ENCODE data around the gene TCEA2. TPM values are rescaled to one million over a fixed set of nuclear protein-coding genes. Genes with fewer than 3 reads are reported as not detected.

TCEA2 gene
- total and polyA plus RNA-seq, 2 of the 13 experiments (the other 11 are each of a cell fraction or from before 2014, with no cell fraction given) = 28.1 to 33.7 TPM

DNA sequence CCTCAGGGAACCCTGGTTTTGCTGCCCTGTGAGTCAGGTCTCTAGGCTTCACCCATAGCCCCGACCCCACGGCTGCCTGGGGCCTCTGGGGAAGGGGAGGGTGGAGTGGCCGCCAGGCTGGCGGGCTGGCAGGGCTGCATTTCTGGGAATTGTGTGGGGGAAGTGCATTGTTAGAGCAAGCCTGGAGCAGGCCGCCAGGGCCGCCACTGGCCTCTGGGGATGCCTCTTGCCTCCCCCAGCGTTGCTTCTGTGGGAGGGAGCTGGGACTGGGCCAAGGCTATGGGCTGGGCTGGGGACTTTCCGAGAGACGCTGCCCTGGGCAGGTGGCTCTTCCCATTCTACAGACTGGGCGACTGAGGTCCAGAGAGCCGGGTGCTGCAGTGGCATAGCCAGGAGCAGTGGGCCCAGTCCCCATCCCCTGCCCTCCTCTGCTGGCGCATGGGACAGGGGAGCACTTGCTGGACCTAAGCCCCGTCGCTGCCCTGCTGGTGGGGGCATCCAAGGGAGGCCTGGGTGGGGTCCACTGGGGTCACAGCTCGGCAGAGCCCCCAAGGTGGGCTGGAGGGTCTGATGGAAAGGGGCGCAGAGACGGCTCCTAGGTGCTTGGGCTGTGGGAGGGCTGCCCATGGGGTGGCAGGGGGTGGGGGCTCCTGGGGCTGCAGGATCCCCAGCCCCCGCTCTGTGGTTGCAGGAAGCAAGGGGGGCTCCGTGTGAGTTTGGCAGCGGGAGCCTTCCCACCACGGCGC, 6.9 kb upstream of the TCEA2 start (continued):
- TF ChIP-seq, protein P1, sequence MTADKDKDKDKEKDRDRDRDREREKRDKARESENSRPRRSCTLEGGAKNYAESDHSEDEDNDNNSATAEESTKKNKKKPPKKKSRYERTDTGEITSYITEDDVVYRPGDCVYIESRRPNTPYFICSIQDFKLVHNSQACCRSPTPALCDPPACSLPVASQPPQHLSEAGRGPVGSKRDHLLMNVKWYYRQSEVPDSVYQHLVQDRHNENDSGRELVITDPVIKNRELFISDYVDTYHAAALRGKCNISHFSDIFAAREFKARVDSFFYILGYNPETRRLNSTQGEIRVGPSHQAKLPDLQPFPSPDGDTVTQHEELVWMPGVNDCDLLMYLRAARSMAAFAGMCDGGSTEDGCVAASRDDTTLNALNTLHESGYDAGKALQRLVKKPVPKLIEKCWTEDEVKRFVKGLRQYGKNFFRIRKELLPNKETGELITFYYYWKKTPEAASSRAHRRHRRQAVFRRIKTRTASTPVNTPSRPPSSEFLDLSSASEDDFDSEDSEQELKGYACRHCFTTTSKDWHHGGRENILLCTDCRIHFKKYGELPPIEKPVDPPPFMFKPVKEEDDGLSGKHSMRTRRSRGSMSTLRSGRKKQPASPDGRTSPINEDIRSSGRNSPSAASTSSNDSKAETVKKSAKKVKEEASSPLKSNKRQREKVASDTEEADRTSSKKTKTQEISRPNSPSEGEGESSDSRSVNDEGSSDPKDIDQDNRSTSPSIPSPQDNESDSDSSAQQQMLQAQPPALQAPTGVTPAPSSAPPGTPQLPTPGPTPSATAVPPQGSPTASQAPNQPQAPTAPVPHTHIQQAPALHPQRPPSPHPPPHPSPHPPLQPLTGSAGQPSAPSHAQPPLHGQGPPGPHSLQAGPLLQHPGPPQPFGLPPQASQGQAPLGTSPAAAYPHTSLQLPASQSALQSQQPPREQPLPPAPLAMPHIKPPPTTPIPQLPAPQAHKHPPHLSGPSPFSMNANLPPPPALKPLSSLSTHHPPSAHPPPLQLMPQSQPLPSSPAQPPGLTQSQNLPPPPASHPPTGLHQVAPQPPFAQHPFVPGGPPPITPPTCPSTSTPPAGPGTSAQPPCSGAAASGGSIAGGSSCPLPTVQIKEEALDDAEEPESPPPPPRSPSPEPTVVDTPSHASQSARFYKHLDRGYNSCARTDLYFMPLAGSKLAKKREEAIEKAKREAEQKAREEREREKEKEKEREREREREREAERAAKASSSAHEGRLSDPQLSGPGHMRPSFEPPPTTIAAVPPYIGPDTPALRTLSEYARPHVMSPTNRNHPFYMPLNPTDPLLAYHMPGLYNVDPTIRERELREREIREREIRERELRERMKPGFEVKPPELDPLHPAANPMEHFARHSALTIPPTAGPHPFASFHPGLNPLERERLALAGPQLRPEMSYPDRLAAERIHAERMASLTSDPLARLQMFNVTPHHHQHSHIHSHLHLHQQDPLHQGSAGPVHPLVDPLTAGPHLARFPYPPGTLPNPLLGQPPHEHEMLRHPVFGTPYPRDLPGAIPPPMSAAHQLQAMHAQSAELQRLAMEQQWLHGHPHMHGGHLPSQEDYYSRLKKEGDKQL (CRISPR knock-in tag; IDR thresholded peaks at IDR 0.05; ENCODE audit: low read depth) = peak; percentile 54; the same call in 1 of the 2 replicates
- TF ChIP-seq DPF2 (CRISPR knock-in tag; IDR thresholded peaks at IDR 0.05; ENCODE audit: borderline replicate concordance, low read depth) (no peak), ZFP90 (CRISPR knock-in tag; IDR thresholded peaks at IDR 0.05; ENCODE audit: borderline replicate concordance) (no peak), ELF3 (CRISPR knock-in tag; IDR thresholded peaks at IDR 0.05) (peak; percentile 68), NBN (conservative IDR thresholded peaks at IDR 0.05) (no peak), HOXA3 (CRISPR knock-in tag; IDR thresholded peaks at IDR 0.05) (peak; percentile 60), SMAD9 (CRISPR knock-in tag; IDR thresholded peaks at IDR 0.05) (peak; percentile 28; the same call in 1 of the 2 replicates), ZNF562 (CRISPR knock-in tag; IDR thresholded peaks at IDR 0.05; ENCODE audit: borderline replicate concordance) (no peak), U2AF1 (optimal IDR thresholded peaks at IDR 0.05; ENCODE audit: low read depth, low read length) (peak; percentile 23), ZNF530 (CRISPR knock-in tag; IDR thresholded peaks at IDR 0.05; ENCODE audit: low read depth) (no peak), ZNF672 (CRISPR knock-in tag; IDR thresholded peaks at IDR 0.05) (no peak), HNRNPK (IDR thresholded peaks at IDR 0.05; ENCODE audit: low read depth, low read length, poor library complexity, severe bottlenecking) (peak; percentile 12), PAF1 (CRISPR knock-in tag; IDR thresholded peaks at IDR 0.05) (no peak), ZBTB20 (CRISPR knock-in tag; IDR thresholded peaks at IDR 0.05; ENCODE audit: borderline replicate concordance, low read depth) (peak; percentile 42; the same call in 1 of the 2 replicates)
- TF ChIP-seq, protein P2, sequence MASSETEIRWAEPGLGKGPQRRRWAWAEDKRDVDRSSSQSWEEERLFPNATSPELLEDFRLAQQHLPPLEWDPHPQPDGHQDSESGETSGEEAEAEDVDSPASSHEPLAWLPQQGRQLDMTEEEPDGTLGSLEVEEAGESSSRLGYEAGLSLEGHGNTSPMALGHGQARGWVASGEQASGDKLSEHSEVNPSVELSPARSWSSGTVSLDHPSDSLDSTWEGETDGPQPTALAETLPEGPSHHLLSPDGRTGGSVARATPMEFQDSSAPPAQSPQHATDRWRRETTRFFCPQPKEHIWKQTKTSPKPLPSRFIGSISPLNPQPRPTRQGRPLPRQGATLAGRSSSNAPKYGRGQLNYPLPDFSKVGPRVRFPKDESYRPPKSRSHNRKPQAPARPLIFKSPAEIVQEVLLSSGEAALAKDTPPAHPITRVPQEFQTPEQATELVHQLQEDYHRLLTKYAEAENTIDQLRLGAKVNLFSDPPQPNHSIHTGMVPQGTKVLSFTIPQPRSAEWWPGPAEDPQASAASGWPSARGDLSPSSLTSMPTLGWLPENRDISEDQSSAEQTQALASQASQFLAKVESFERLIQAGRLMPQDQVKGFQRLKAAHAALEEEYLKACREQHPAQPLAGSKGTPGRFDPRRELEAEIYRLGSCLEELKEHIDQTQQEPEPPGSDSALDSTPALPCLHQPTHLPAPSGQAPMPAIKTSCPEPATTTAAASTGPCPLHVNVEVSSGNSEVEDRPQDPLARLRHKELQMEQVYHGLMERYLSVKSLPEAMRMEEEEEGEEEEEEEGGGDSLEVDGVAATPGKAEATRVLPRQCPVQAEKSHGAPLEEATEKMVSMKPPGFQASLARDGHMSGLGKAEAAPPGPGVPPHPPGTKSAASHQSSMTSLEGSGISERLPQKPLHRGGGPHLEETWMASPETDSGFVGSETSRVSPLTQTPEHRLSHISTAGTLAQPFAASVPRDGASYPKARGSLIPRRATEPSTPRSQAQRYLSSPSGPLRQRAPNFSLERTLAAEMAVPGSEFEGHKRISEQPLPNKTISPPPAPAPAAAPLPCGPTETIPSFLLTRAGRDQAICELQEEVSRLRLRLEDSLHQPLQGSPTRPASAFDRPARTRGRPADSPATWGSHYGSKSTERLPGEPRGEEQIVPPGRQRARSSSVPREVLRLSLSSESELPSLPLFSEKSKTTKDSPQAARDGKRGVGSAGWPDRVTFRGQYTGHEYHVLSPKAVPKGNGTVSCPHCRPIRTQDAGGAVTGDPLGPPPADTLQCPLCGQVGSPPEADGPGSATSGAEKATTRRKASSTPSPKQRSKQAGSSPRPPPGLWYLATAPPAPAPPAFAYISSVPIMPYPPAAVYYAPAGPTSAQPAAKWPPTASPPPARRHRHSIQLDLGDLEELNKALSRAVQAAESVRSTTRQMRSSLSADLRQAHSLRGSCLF (CRISPR knock-in tag; IDR thresholded peaks at IDR 0.05; ENCODE audit: borderline replicate concordance) = no peak
- TF ChIP-seq, protein P3, sequence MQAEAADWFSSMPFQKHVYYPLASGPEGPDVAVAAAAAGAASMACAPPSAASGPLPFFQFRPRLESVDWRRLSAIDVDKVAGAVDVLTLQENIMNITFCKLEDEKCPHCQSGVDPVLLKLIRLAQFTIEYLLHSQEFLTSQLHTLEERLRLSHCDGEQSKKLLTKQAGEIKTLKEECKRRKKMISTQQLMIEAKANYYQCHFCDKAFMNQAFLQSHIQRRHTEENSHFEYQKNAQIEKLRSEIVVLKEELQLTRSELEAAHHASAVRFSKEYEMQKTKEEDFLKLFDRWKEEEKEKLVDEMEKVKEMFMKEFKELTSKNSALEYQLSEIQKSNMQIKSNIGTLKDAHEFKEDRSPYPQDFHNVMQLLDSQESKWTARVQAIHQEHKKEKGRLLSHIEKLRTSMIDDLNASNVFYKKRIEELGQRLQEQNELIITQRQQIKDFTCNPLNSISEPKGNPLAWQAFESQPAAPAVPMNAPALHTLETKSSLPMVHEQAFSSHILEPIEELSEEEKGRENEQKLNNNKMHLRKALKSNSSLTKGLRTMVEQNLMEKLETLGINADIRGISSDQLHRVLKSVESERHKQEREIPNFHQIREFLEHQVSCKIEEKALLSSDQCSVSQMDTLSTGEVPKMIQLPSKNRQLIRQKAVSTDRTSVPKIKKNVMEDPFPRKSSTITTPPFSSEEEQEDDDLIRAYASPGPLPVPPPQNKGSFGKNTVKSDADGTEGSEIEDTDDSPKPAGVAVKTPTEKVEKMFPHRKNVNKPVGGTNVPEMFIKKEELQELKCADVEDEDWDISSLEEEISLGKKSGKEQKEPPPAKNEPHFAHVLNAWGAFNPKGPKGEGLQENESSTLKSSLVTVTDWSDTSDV (CRISPR knock-in tag; IDR thresholded peaks at IDR 0.05) = no peak
